Right ventricle myocardium superior (tissue), 1 donor: ENCODE measurements around the gene C11orf86. TPM values are rescaled to one million over a fixed set of nuclear protein-coding genes. Genes with fewer than 3 reads are reported as not detected.
"Not testable (repeated sequence)": the region's sequence is repeated elsewhere in the genome, so short reads cannot be mapped to it uniquely, and the experiment has no call there.

Experiments
- ATAC-seq: fragments of 200-7000 bp; cut with Tn5 transposase; one replicate; pipeline ENCODE4 v1.9.1; 2020; ENCODE audit warnings: mild to moderate bottlenecking; ENCODE audit not compliant: poor library complexity
- DNase-seq: peaks from one replicate; pipeline ENCODE4 v3.0.0-alpha.2; 2020
- intact Hi-C: fragments of 100-400 bp; cut with DNase I; formaldehyde crosslinking; loops from one replicate; pipeline ENCODE4 v1.11.2; 2022
- total RNA-seq: library from RNA; stranded (reverse); fragmentation: NEBNext Ultra II Directional; extraction: Animal tissue kit (Norgen Biotek cat#: 25700); gene quantifications from one replicate; pipeline ENCODE4 v1.2.1, GENCODE V29; 2021
- donor health status: DM: no; HTN: yes; CAD: no; lungs with severe emphysema.

The C11orf86 gene
- total RNA-seq, 1 donor from 2014 or later, result not detected

DNA sequence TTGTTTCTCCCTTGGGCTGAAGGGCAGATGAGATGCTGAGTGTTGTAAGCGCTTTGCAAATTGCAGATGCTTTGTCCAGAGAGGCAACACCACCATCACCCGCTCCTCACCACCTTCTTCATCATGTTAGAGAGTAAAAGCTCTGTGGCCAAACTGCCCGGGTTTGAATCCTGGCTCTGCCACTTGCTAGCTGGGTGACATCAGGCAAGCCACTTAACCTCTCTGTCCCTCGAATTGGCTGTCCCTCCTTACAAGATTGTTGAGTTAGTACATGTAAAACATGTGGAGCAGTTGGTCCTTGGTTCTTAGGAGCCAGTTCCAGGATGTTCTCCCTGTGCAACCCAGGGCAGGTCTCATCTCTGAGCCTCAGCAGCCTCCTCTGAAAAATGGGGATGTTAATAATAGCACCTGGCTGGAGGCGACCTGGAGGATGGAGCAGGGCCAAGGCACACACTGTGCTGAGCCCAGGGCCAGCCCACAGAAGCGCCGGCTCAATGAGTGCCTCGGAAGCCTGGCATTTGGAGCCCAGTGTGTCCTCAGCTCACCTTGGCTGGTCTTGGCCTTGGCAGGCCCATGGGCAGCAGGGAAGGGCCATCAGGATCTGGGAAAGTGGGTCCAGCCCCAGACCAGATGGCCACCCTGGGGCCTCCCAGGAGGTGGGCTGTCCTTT, 10.5 kb downstream of the C11orf86 start:
- ATAC-seq (peak; percentile 94), DNase-seq (peak; percentile 83)
- intact Hi-C loops, result no loop called here

DNA sequence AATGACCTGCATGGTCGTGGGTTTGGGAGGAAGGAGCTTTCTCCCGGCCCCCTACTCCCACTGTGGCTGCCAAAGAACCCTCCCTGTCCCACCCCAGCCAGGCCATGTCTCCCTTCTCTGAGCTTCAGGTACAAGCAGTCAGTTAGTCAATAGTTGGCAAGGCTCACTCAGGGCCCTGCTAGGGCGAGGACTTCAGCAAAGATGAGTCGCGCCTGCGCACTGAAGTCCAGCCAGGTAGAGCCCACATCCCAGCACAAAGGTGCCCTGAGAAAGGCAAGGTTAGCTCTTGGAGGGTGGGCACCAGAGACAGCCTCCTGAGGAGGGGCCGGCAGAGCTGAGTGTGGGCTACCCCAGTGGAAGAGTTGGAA, 11.1 kb downstream of the C11orf86 start:
- no peak for DNase-seq
- intact Hi-C loops, result no loop called here
- peak; percentile 18 for ATAC-seq

DNA sequence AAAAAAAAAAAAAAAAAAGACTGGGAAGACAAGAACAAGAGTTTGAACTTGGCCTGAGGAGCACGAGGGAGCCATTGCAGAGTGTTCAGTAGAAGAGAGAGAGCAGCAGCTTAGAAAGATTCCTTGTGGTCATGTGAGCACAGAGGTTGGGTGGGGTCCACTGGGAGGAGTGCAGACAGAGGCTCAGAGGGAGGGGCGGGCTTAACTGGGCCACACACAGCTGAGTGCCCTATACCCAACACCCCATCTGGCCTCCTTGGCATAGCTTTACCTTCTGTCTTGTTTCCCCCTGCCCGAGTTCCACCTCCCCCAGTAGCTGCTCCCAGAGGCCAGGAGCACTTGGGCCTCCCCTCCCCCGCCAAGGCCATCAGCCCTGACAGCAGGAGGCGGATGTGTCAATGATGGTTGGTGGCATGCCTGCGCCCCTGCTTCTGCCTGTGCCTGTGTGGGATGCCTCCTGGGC, 12.1 kb downstream of the C11orf86 start:
- peak; percentile 24 for ATAC-seq
- DNase-seq, result peak; percentile 45
- intact Hi-C loops, result no loop called here

DNA sequence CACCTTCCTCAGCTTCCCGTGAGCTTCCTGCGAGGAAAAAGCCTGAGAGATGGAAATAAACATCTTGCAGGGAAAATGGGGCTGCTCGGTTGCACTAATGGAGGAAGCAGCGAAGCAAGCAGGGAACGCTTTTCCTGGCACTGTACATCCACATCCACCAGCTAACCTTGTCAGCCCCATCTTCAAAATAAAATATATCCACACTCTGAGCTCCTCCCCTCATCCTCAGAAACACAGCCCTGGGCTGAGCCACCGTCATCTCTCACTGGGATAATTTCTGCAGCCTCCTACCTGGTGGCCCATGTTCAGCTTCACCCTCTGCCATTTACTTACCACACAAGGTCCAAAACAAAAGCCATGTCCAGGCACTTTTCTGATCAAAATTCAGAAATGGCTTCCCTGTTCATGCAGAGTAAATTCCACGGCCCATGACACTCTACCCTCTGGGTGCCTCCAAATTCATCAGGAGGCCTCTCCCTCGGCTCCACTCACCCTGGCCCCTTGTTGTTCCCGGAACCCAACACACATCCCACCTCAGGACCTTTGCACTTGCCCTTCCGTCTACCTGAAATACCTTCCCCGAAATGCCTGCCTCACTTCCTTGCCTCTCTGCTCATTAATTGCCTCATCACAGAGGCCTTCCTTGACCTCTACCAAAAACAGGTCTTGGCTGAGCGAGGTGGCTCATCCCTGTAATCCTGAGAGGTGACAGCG, 13.0 kb downstream of the C11orf86 start:
- DNase-seq, result no peak
- no peak for ATAC-seq
- intact Hi-C loops, result no loop called here

DNA sequence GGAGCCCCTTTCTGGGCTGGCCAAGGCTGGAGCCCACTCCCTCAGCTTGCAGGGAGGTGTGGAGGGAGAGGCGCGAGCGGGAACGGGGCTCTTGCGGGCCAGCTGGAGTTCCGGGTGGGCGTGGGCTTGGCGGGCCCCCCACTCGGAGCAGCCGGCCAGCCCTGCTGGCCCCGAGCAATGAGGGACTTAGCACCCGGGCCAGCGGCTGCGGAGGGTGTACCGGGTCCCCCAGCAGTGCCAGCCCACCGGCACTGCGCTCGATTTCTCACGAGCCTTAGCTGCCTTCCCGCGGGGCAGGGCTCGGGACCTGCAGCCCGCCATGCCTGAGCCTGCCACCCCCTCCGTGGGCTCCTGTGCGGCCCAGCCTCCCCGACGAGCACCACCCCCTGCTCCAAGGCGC, 13.6 kb downstream of the C11orf86 start:
- intact Hi-C loops, DNase-seq, ATAC-seq: not testable (repeated sequence)

DNA sequence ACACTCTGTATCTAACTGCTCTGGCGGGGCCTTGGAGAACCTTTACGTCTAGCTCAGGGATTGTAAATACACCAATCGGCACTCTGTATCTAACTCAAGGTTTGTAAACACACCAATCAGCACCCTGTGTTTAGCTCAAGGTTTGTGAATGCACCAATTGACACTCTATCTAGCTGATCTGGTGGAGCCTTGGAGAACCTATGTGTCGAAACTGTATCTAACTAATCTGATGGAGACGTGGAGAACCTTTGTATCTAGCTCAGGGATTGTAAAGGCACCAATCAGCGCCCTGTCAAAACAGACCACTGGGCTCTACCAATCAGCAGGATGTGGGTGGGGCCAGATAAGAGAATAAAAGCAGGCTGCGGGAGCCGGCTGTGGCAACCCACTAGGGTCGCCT, 14.3 kb downstream of the C11orf86 start:
- DNase-seq, ATAC-seq, intact Hi-C loops: not testable (repeated sequence)

DNA sequence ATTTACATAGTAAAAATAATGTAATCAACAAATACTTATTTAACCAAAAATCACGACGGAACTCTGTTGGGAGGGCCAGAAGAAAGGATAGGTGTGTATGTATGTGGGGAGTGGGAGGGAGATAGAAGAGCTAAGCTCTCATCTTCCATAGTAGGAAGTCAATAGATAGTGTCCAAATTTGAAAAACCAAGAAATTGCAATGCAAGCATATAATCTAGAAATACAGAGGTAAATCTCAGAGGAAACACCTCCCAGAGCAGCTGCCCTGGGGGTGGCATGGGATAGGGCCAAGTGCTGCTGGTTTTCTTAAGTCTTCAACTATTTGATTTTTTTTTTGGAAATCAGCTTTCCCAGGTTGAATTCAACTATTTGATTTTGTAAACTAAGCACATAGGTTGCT, 16.9 kb downstream of the C11orf86 start:
- intact Hi-C loops, result no loop called here
- ATAC-seq (no peak), DNase-seq (no peak)

DNA sequence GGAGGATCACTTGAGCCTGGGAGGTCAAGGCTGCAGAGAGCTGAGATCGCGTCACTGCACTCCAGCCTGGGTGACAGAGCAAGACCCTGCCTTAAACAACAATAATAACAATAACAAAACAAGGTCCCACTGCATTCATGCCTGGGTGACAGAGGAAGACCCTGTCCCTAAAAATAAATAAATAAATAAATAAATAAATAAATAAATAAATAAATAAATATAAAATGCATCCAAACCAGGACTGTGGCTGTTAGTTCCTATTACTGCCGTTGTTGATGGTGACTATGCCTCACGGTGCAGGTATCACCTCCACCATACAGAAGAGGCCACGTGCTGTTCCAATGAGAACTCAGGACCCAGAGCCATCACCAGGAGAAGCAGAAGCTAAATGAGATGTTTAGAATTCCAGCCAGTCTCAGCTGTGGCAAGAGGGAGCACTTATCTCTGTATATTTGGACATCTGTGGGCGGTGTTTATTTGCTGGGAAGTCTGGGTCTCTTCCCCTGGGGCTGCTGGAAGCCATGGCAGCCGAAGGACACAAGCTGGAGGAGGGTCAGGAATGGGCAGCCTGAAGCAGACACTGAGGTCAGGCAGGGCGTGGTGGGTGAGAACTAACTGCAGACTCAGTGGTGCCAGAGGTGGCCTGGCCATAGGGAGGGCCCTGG, 21.6 kb downstream of the C11orf86 start:
- ATAC-seq (peak; percentile 53), DNase-seq (peak; percentile 45)
- intact Hi-C loops, result no loop called here

DNA sequence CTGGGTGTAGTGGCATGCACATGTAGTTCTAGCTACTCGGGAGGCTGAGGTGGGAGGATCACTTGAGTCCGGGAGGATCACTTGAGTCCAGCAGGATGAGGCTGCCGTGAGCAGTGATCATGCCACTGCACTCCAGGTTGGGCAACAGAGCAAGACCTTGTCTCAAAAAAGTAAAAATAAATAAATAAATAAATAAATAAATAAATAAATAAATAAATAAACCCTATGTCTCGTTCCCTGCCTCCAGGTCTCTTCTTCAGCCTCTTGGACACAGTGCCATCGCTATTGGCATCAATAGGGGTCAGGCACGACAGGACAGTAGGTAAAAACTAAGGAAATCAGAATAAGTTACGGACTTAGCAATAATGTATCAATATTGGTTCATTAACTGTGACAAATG, 24.5 kb downstream of the C11orf86 start:
- intact Hi-C loops, result no loop called here
- no peak for ATAC-seq
- no peak for DNase-seq

DNA sequence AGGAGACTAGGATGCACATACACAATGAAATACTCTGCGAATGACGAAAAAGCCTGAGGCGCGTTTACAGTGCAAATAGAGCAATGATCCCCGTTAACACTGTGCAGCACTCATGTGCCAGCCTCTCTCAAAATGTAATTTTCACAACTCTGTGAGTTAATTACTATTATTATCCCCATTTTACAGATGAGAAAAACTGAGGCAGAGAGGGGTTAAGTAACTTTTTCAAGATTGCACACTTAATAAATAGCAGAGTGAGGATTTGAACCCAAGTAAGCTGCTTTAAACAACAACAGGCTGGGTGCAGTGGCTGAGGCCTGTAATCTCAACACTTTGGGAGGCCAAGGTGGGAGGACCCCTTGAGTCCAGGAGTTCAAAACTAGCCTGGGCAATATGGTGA, 26.2 kb downstream of the C11orf86 start:
- no peak for DNase-seq
- intact Hi-C loops, result no loop called here
- ATAC-seq, result no peak

DNA sequence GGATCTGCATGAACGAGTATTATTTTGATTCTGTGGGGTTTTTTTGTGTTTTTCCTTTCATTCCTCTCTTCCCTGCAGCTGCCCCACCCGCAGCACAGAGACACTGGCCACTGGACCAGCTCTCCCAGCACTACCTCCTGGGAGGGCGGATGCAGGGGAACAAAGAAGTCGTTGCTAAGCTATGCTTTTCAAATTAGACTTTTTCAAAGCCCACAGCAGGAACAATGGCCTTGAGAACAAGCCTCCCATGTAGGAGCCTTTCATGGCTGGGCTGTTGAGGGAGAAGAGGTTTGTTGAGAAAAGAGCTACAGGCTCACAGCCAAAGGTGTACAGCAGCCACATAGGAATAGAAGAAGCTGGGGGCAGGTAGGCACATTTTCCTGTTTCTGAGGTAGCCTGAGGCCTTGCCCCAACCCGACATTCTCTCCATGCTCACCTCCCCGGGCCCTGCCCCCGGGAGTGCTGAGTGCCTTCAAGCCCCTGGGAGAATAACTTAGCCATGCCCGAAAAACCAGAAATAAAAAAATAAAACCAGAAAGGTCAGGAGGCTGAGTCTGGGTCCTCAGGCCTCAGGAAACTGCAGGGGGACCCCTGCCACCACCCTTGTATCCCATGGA, 27.3 kb downstream of the C11orf86 start:
- intact Hi-C loops, result no loop called here
- DNase-seq, result no peak
- ATAC-seq, result no peak

DNA sequence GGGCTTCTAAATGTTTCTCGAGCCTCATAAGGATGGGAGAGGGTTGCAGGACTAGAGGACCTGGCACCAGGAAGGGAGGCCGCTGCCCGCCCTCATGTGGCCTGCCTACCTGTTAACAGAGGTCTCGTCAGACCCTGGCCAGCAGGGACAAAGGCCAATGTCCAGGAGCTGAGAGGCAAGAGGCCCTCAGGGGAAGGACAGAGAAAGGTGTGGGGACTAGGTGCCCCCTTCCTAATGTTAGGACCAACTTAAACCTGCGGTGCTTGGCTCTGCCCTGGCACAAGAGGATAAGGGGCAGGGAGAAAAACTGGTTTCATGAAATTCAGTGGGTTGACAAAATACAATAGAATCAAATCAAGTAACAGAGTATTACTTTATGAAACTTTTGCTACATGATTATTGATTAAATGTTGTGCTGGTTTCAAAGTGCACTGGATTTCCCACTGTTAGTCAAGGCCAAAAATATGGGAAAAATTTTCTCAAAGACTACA, 27.9 kb downstream of the C11orf86 start:
- intact Hi-C loops, result no loop called here
- ATAC-seq (no peak), DNase-seq (no peak)

DNA sequence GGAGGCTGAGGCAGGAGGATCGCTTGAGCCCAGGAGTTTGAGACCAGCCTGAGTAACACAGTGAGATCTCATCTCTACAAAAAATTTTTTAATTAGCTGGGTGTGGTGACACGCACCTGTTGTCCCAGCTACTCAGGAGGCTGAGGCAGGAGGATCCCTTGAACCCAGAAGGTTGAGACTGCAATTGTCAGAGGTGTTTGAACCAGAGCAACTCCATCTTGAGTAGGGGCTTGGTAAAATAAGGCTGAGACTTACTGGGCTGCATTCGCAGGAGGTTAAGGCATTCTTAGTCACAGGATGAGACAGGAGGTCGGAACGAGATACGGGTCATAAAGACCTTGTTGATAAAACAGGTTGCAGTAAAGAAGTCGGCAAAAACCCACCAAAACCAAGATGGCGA, 30.1 kb downstream of the C11orf86 start:
- intact Hi-C loops, ATAC-seq: not testable (repeated sequence)

DNA sequence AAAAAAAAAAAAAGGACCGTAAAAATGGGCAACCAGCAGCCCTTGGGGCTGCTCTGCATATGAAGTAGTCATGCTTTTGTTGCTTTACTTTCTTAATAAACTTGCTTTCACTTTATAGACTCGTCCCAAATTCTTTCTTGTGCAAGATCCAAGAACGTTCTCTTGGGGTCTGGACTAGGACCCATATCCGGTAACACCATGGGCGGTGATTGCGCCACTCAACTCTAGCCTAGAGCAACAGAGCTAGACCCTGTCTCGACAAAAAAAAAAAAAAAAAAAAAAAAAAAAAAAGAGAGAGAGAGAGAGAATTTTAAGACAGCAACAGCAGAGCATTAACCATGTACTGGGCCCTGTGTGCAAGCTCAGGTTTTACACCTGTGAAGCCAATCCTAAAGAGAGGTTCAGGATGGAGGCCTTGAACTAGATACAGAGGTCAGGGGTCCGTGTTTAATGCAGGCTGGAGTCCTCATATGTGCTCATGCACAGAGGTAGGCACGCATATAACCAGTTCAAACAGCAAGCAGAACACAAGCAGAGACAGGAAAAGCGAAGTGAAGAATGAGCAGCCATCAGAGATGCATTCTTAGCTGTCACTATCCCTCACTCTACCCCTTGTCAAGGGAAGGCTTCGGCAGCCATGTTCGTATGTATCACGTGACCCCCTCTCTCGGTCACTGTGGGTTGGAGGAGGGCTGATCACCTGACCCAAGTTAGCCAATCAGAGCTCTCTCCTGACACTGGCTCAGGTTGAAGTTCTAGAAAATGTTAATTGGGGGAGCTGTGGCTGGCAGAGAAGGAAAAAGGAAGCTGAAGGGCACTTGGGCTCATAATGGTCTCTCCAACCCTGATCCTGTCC, 31.2 kb downstream of the C11orf86 start:
- ATAC-seq (peak; percentile 68), DNase-seq (peak; percentile 72)
- intact Hi-C loops, result no loop called here

More for the DNA sequence above, 30.1 kb downstream of the C11orf86 start:
- DNase-seq, result not testable (repeated sequence)

DNA sequence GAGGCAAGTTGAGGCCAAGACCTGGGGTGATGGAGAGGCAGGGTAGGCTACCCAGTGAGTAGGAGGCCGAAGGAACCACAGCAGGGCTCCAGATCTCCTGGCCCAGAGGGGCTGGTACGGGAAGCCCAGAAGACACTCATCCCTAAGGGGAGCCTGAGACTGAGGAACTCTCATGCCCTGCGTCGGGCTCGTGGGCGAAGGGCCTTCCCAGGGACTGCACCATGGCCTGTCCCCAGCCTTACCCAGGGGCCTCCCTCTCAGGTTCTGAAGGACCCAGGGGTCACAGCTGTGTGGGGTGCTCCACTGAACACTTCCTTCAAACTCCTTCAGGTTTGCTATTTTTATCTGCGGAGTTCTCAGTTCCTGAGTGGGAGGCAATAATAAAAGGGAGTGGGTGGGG, 32.0 kb downstream of the C11orf86 start:
- intact Hi-C loops, result no loop called here
- DNase-seq (no peak), ATAC-seq (no peak)

DNA sequence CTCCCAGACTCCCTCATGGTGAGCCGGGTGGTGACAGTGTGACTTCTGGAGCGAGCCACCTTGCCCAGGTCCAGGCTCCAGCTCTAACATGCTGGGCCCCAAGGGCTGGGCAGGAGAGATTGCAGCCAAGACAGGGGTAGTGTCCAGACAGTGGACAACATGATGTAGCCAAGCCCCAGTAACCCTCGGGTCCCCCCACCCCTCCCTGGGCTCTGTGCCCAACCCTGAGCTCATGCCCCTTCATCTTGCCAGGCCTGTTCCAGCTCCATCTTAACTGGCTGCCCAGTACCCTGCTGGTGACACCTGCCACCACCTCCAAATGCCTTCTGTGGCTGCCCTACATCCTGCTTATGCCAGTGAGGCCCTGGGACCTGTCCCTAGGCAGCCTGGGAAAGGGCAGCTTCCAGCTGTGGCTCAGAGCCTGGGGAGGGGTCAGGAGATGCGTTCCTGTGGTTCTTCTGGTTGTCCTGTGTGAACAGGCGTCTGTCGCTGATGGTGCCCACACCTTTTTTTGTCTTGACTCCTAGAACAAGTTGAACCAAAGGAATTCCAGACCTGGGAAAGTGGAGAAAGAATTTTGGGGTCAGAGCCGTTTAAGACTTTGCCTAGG, 35.3 kb downstream of the C11orf86 start:
- DNase-seq (no peak), ATAC-seq (no peak)
- intact Hi-C loops, result no loop called here

DNA sequence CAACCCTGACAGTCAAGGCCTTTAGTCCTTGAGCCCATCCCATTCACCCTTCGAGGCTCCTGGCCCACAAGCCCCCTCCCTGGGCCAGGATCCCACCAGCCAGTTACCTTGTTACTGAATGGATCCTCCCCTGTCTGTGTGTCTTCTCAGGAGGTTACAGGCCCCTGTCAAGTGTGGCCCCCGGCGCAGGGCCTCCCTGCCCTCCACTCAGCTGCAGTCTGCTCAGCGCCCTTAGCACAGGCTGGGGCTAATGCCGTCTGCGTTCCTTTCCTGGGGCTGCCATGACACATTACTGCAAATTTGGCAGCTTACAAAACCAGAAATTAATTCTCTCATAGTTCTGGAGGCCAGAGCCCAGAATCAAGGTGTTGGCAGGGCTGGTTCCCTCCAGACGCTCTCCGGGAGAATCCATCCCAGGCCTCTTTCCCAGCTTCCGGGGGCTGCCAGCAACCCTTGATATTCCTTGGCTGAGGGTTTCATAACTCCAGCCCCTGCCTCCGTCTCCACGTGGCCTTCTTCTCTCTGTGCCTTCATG, 38.5 kb downstream of the C11orf86 start:
- DNase-seq, result no peak
- ATAC-seq, result no peak
- intact Hi-C loops, result no loop called here

DNA sequence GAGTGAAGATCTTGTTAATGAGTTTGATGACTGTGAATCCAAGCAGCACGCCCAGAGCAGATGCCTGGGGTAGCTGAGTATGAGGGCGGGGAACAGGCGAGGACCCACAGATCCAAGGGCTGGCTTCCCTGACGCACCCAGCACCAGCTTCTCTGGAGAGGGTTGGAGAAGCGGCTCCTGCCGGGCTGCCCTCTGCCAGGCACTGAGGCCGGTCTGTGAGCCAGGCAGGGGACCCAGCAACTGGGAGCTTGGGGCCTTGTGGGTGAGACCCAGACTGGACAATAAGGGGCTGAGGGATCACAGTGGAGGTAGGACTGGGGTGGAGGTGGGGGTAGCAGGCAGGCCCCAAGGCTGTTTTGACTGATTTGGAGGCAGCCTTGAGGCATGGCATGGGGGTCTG, 39.2 kb downstream of the C11orf86 start:
- intact Hi-C loops, result no loop called here
- no peak for ATAC-seq
- no peak for DNase-seq
